H9 (cell line): ENCODE results near the gene CD300E. TPM values are rescaled to one million over a fixed set of nuclear protein-coding genes. Genes with fewer than 3 reads are reported as not detected.

Experiments used
- DNase-seq: peaks from one replicate; pipeline ENCODE4 v3.0.0-alpha.2; 2017
- H2AFZ ChIP-seq: one replicate; pipeline ENCODE4 v1.6.1; 2013; ENCODE audit warnings: mild to moderate bottlenecking, low read length, control low read depth, moderate library complexity
- H2AK5ac ChIP-seq: 2 replicates; pipeline ENCODE4 v1.6.1; 2013; ENCODE audit warnings: low read length, control low read depth, mixed read lengths; ENCODE audit not compliant: insufficient read length
- H2BK120ac ChIP-seq: one replicate; pipeline ENCODE4 v1.6.1; 2013; ENCODE audit warnings: low read depth, mild to moderate bottlenecking, low read length, control low read depth, inconsistent platforms; ENCODE audit not compliant: poor library complexity, severe bottlenecking
- H2BK12ac ChIP-seq: 2 replicates; pipeline ENCODE4 v1.6.1; 2013; ENCODE audit warnings: low read length, control low read depth, mixed read lengths, low read depth; ENCODE audit not compliant: insufficient read length
- H2BK15ac ChIP-seq: 2 replicates; pipeline ENCODE4 v1.6.1; 2013; ENCODE audit warnings: low read depth, low read length, control low read depth
- H2BK20ac ChIP-seq: one replicate; pipeline ENCODE4 v1.6.1; 2013; ENCODE audit warnings: low read depth, mild to moderate bottlenecking, low read length, control low read depth, inconsistent platforms; ENCODE audit not compliant: poor library complexity, severe bottlenecking
- H2BK5ac ChIP-seq: 2 replicates; pipeline ENCODE4 v1.6.1; 2013; ENCODE audit warnings: low read length, control low read depth, mixed read lengths; ENCODE audit not compliant: insufficient read length
- H3K14ac ChIP-seq: 2 replicates; pipeline ENCODE4 v1.6.1; 2013; ENCODE audit warnings: low read length, control low read depth; ENCODE audit not compliant: insufficient read depth
- H3K18ac ChIP-seq: 2 replicates; pipeline ENCODE4 v1.6.1; 2013; ENCODE audit warnings: low read depth, mild to moderate bottlenecking, mixed read lengths, low read length, control low read depth; ENCODE audit not compliant: insufficient read length
- H3K23ac ChIP-seq: 2 replicates; pipeline ENCODE4 v1.6.1; 2013; ENCODE audit warnings: low read length, control low read depth, mixed read lengths, low read depth; ENCODE audit not compliant: insufficient read length
- H3K23me2 ChIP-seq: 2 replicates; pipeline ENCODE4 v1.6.1; 2013; ENCODE audit warnings: low read depth, mild to moderate bottlenecking, mixed read lengths, low read length, control low read depth; ENCODE audit not compliant: insufficient read length, poor library complexity, severe bottlenecking
- H3K27ac ChIP-seq: 2 replicates; pipeline ENCODE4 v1.5.1; 2013; ENCODE audit warnings: low read length, control low read depth, mixed read lengths, low read depth; ENCODE audit not compliant: insufficient read length
- H3K27me3 ChIP-seq: 2 replicates; pipeline ENCODE4 v1.6.1; 2013; ENCODE audit warnings: low read length, control low read depth, inconsistent platforms; ENCODE audit not compliant: insufficient read depth
- H3K4ac ChIP-seq: 2 replicates; pipeline ENCODE4 v1.6.1; 2013; ENCODE audit warnings: low read depth, mild to moderate bottlenecking, control low read depth, inconsistent platforms, low read length, moderate library complexity
- H3K4me1 ChIP-seq: 2 replicates; pipeline ENCODE4 v1.6.1; 2013; ENCODE audit warnings: low read length, control low read depth, inconsistent platforms; ENCODE audit not compliant: insufficient read depth
- H3K4me2 ChIP-seq: 2 replicates; pipeline ENCODE4 v1.6.1; 2013; ENCODE audit warnings: low read length, control low read depth, mixed read lengths; ENCODE audit not compliant: insufficient read length, insufficient read depth
- H3K56ac ChIP-seq: 2 replicates; pipeline ENCODE4 v1.6.1; 2013; ENCODE audit warnings: low read depth, mild to moderate bottlenecking, mixed read lengths, low read length, control low read depth; ENCODE audit not compliant: insufficient read length
- H3K79me1 ChIP-seq: 2 replicates; pipeline ENCODE4 v1.6.1; 2013; ENCODE audit warnings: low read depth, mild to moderate bottlenecking, moderate library complexity, low read length, control low read depth, inconsistent platforms; ENCODE audit not compliant: insufficient read depth, poor library complexity, severe bottlenecking
- H3K79me2 ChIP-seq: 2 replicates; pipeline ENCODE4 v1.6.1; 2013; ENCODE audit warnings: low read length, control low read depth, inconsistent platforms; ENCODE audit not compliant: insufficient read depth
- H3K9ac ChIP-seq: 2 replicates; pipeline ENCODE4 v1.6.1; 2013; ENCODE audit warnings: low read length, control low read depth, mixed read lengths; ENCODE audit not compliant: insufficient read length; ENCODE audit errors: extremely low read depth
- H3K9me3 ChIP-seq: one replicate; pipeline ENCODE4 v1.6.1; 2013; ENCODE audit warnings: low read depth, low read length, inconsistent platforms; ENCODE audit not compliant: control insufficient read depth
- H3T11ph ChIP-seq: one replicate; pipeline ENCODE4 v1.6.1; 2013; ENCODE audit warnings: mild to moderate bottlenecking, low read length, control low read depth, inconsistent platforms
- H4K20me1 ChIP-seq: one replicate; pipeline ENCODE4 v1.6.1; 2013; ENCODE audit not compliant: control insufficient read depth, insufficient read length, insufficient read depth
- H4K5ac ChIP-seq: 2 replicates; pipeline ENCODE4 v1.6.1; 2013; ENCODE audit warnings: low read depth, mild to moderate bottlenecking, mixed read lengths, low read length, control low read depth; ENCODE audit not compliant: insufficient read length
- H4K8ac ChIP-seq: replicated peaks from 2 replicates; pipeline ENCODE4 v1.6.1; 2013; ENCODE audit warnings: low read length, control low read depth, mixed read lengths, low read depth; ENCODE audit not compliant: insufficient read length
- H4K91ac ChIP-seq: 2 replicates; pipeline ENCODE4 v1.6.1; 2013; ENCODE audit warnings: low read depth, mild to moderate bottlenecking, moderate library complexity, mixed read lengths, low read length, control low read depth; ENCODE audit not compliant: insufficient read length
- H3K27ac Mint-ChIP-seq, 3 experiments: 2 replicates in 2 of 3; 3 replicates in 1 of 3; pipeline ENCODE4 v1.8.0; 2020 to 2021; ENCODE audit warnings: mixed read lengths in 3 of 3, mild to moderate bottlenecking in 1 of 3, moderate library complexity in 1 of 3
- H3K27me3 Mint-ChIP-seq: 2 replicates; pipeline ENCODE4 v1.8.0; 2021; ENCODE audit warnings: low read depth, mild to moderate bottlenecking, moderate library complexity, mixed read lengths
- H3K36me3 Mint-ChIP-seq, 3 experiments: 2 replicates in 2 of 3; 3 replicates in 1 of 3; pipeline ENCODE4 v1.8.0; 2020 to 2021; ENCODE audit warnings: low read depth in 3 of 3, mixed read lengths in 3 of 3; ENCODE audit not compliant: insufficient read depth in 1 of 3
- H3K4me1 Mint-ChIP-seq, 2 experiments: 2 replicates each; pipeline ENCODE4 v1.8.0; 2020; ENCODE audit warnings: mixed read lengths in 2 of 2
- H3K4me3 Mint-ChIP-seq, 2 experiments: 2 replicates in 1 of 2; 3 replicates in 1 of 2; pipeline ENCODE4 v1.8.0; 2020 to 2021; ENCODE audit warnings: mild to moderate bottlenecking in 2 of 2, mixed read lengths in 2 of 2, moderate library complexity in 1 of 2
- H3K9me3 Mint-ChIP-seq, 2 experiments: 2 replicates in 1 of 2; 3 replicates in 1 of 2; pipeline ENCODE4 v1.8.0; 2020; ENCODE audit warnings: mild to moderate bottlenecking in 2 of 2, mixed read lengths in 2 of 2, moderate library complexity in 1 of 2
- WGBS: extraction: QIAGEN DNeasy Blood & Tissue Kit; methylation state at CpG from one replicate; pipeline ENCODE4 v1.1.7; 2013; ENCODE audit warnings: missing lambda C conversion rate, low lambda C conversion rate, mixed read lengths; ENCODE audit not compliant: insufficient read length; ENCODE audit errors: extremely low coverage; 5-methylcytosine and 5-hydroxymethylcytosine counted together
- total RNA-seq: library from RNA; stranded (reverse); gene quantifications from 2 replicates; pipeline ENCODE4 v1.2.1, GENCODE V29; 2021
- TF ChIP-seq, protein P1 (sequence below): fragments of 200-600 bp; sonication (generic); conservative IDR thresholded peaks from 3 replicates; pipeline ENCODE4 v1.8.0; 2021; ENCODE audit warnings: antibody characterized with exemption, mild to moderate bottlenecking

Gene CD300E
- total RNA-seq, 1 experiment from 2014 or later, result not detected

DNA sequence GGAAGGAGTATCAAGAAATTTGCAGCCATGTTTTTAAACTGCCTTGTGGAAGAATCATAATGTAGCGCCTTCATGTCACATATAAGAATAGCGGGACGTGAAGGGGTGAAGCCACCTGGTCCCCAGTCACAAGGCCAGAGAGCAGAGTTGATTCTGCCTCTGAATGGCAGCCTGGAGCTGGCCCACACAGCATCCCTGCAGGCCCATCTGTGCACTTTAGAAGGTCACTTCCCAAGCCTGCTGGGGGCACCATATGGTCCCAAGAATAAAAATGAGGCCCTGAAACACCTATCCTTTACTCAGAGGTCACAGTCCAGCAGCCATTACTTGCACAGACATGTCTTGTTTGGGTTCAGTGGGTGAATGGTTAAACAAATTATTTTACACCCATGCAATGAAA lies 15.0 kb downstream of the CD300E start:
- H3K23me2 ChIP-seq, result no peaks in the 10 kb centered on the region
- WGBS, result no CpG with 5 or more reads among the region's 3 CpGs

More for the DNA sequence above, 15.0 kb downstream of the CD300E start:
- Mint-ChIP-seq H3K27me3 (peaks cover 31% of the 10 kb centered on the region), H3K9me3 (0 out of 5 replicates have a peak, but pooled peaks cover 0 to 1% of the 10 kb centered on the region in 2 experiments), H3K27ac (no peak overlapping the region), H3K4me3 (no peak overlapping the region), H3K36me3 (no peaks in the 10 kb centered on the region), H3K4me1 (no peaks in the 10 kb centered on the region)
- Histone ChIP-seq H3K56ac (no peak overlapping the region), H4K91ac (no peak overlapping the region), H2BK12ac (no peak overlapping the region), H2BK20ac (no peak overlapping the region), H2BK5ac (no peak overlapping the region), H4K5ac (no peak overlapping the region), H3K79me1 (no peaks in the 10 kb centered on the region), H3K27me3 (no peaks in the 10 kb centered on the region), H3K18ac (no peak overlapping the region), H2BK120ac (no peak overlapping the region), H4K8ac (no peak overlapping the region), H3K4me1 (no peaks in the 10 kb centered on the region), H3K14ac (no peak overlapping the region), H4K20me1 (no peaks in the 10 kb centered on the region), H3K23ac (no peak overlapping the region), H3K79me2 (no peaks in the 10 kb centered on the region), H2AK5ac (no peak overlapping the region), H2BK15ac (no peak overlapping the region), H3K9ac (no peak overlapping the region), H2AFZ (no peak overlapping the region), H3K27ac (no peak overlapping the region), H3K9me3 (no peaks in the 10 kb centered on the region), H3K4me2 (no peak overlapping the region), H3K4ac (no peak overlapping the region), H3T11ph (no peak overlapping the region)
- no peak for DNase-seq
- TF ChIP-seq, protein P1, sequence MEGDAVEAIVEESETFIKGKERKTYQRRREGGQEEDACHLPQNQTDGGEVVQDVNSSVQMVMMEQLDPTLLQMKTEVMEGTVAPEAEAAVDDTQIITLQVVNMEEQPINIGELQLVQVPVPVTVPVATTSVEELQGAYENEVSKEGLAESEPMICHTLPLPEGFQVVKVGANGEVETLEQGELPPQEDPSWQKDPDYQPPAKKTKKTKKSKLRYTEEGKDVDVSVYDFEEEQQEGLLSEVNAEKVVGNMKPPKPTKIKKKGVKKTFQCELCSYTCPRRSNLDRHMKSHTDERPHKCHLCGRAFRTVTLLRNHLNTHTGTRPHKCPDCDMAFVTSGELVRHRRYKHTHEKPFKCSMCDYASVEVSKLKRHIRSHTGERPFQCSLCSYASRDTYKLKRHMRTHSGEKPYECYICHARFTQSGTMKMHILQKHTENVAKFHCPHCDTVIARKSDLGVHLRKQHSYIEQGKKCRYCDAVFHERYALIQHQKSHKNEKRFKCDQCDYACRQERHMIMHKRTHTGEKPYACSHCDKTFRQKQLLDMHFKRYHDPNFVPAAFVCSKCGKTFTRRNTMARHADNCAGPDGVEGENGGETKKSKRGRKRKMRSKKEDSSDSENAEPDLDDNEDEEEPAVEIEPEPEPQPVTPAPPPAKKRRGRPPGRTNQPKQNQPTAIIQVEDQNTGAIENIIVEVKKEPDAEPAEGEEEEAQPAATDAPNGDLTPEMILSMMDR, result no peak
